ENCODE measurements around the gene SNX20.

DNA sequence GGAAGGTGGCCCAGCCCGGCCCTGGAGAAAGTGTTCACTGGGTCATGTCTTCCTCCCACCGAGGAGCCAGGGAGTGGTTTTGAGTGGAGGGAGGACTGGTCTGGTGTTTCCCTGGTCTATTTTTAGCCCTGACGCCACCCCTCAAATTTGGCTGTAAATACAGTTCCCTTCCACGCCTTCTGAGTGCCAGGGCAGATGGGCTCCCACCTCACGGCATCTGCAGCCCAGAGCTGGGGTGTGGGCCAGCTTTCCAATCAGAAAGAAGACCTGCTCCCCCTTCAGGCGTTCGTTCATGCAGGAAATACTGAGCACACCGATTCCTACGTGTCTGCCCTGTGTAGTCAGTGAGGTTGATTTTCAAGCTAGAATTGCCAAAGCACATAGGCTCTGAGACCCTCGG is 53.7 kb downstream of the SNX20 start:
- TF ChIP-seq, protein P1, sequence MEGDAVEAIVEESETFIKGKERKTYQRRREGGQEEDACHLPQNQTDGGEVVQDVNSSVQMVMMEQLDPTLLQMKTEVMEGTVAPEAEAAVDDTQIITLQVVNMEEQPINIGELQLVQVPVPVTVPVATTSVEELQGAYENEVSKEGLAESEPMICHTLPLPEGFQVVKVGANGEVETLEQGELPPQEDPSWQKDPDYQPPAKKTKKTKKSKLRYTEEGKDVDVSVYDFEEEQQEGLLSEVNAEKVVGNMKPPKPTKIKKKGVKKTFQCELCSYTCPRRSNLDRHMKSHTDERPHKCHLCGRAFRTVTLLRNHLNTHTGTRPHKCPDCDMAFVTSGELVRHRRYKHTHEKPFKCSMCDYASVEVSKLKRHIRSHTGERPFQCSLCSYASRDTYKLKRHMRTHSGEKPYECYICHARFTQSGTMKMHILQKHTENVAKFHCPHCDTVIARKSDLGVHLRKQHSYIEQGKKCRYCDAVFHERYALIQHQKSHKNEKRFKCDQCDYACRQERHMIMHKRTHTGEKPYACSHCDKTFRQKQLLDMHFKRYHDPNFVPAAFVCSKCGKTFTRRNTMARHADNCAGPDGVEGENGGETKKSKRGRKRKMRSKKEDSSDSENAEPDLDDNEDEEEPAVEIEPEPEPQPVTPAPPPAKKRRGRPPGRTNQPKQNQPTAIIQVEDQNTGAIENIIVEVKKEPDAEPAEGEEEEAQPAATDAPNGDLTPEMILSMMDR (conservative IDR thresholded peaks at IDR 0.05 in 1 of 2, IDR thresholded peaks at IDR 0.05 in 1 of 2; ENCODE audit: extremely low read depth in 1 of 2, insufficient read depth in 1 of 2, low read depth in 1 of 2, low read length in 2 of 2), result no peak
- TF ChIP-seq EZH2 (IDR thresholded peaks at IDR 0.05; ENCODE audit: borderline replicate concordance, low read length), result no peak

Measured in mammary epithelial cell (primary cell).